HUES48 (cell line): ENCODE data around the gene LMX1B.

ENCODE experiments used
- H3K27ac ChIP-seq: one replicate; pipeline ENCODE4 v1.7.0; 2013; ENCODE audit warnings: low read depth, low read length, inconsistent platforms
- H3K27me3 ChIP-seq: 2 replicates; pipeline ENCODE4 v1.6.1; 2013; ENCODE audit warnings: mild to moderate bottlenecking, low read length; ENCODE audit not compliant: control insufficient read depth, insufficient read depth
- H3K36me3 ChIP-seq: 2 replicates; pipeline ENCODE4 v1.6.1; 2013; ENCODE audit warnings: low read length; ENCODE audit not compliant: control insufficient read depth, insufficient read depth
- H3K4me1 ChIP-seq: 2 replicates; pipeline ENCODE4 v1.6.1; 2013; ENCODE audit warnings: mild to moderate bottlenecking, low read length; ENCODE audit not compliant: control insufficient read depth, insufficient read depth
- H3K4me3 ChIP-seq: 2 replicates; pipeline ENCODE4 v1.5.1; 2013; ENCODE audit warnings: mild to moderate bottlenecking, low read depth, low read length
- H3K9ac ChIP-seq: 2 replicates; pipeline ENCODE4 v1.6.1; 2013; ENCODE audit warnings: mild to moderate bottlenecking, low read depth, low read length, moderate library complexity
- H3K9me3 ChIP-seq: 2 replicates; pipeline ENCODE4 v1.6.1; 2013; ENCODE audit warnings: low read length; ENCODE audit not compliant: control insufficient read depth, insufficient read depth

Gene LMX1B

DNA sequence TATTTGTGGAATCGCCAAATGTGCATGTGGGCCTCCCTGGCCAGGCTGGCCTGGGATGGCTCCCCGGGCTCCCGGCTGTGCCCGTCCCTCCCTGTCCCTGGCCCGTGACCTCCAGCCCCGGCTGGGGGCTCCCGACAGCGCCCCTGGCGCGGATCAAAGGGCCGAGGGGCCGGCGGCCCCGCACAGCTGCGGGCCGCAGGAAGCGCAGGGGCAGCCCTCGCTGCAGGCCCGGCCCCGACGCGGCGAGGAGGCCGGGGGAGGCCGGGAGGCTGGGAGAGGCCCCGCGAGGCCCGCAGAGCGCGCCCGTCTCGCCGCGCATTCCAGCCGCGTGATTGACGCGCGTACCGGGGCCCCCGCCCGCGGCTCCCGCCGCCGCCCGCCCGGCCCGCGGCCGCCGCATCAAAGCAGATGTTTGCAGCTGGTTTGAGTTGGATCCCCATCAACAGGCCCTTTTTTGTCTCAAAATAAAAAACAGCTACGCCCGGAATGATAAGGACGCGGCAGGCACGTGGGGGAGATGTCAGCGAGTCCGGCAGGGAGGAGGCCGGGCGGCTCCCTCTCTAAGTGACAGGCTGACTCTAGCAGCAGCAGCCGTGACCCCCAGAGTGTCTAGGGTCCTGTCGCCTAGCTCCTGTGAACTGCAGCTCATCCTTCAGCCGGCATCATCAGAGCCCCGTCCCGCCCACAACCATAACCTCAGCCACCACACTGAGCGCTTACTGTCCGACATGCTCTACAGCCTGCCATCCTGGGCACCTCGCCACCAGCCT, 69.4 kb downstream of the LMX1B start:
- peaks cover 11% of the 10 kb centered on the region; the same call in 1 of the 2 replicates for H3K4me1 ChIP-seq
- no peak overlapping the region for H3K27ac ChIP-seq
- no peaks in the 10 kb centered on the region for H3K9me3 ChIP-seq
- H3K4me3 ChIP-seq: peak overlapping the region; percentile 12; the same call in 1 of the 2 replicates
- H3K9ac ChIP-seq: no peak overlapping the region
- no peaks in the 10 kb centered on the region for H3K36me3 ChIP-seq
- H3K27me3 ChIP-seq: peaks cover 92% of the 10 kb centered on the region

DNA sequence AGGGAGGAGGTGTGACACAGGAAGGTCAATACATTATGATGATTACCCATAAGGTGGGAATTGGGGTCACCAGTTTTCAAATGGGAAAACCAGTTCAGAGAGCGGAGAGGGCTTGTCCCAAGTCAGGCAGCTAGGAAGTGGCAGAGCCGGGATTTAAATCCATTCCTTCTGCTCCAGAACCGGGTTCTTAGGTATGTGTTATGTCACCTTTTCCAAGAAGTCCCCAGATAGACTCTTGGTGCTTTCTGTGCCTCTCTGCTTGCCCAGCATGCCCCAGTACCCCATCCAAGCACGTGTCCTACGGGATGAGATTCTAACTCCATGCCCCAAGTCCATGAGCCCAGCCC, 69.9 kb downstream of the LMX1B start:
- H3K9me3 ChIP-seq: no peaks in the 10 kb centered on the region
- H3K27me3 ChIP-seq: peaks cover 86% of the 10 kb centered on the region
- no peak overlapping the region for H3K9ac ChIP-seq
- H3K27ac ChIP-seq: no peak overlapping the region
- H3K36me3 ChIP-seq: no peaks in the 10 kb centered on the region
- H3K4me1 ChIP-seq: peaks cover 9% of the 10 kb centered on the region; the same call in 1 of the 2 replicates
- H3K4me3 ChIP-seq: no peak overlapping the region

DNA sequence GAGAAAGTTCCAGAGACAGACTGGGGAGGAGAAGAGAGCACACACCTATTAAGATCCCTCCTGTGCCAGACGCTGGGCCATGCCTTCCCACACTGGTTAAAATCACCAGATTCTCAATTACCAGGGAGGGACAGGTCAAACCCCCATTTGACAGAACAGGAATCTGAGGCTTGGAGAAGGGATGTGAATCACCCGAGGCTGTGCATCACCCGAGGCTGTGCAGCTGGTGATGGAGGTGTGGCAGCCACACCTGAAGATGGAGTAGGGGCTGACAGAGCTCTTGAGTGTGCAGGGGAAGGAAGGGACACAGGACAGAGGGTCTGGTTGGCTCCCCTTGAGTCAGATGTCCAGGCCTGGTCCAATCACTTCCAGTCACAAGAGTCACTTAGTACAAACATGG, 70.6 kb downstream of the LMX1B start:
- peaks cover 5% of the 10 kb centered on the region; the same call in 1 of the 2 replicates for H3K4me1 ChIP-seq
- H3K9me3 ChIP-seq: no peaks in the 10 kb centered on the region
- no peaks in the 10 kb centered on the region for H3K36me3 ChIP-seq
- H3K4me3 ChIP-seq: no peak overlapping the region
- no peak overlapping the region for H3K27ac ChIP-seq
- H3K27me3 ChIP-seq: peaks cover 84% of the 10 kb centered on the region
- no peak overlapping the region for H3K9ac ChIP-seq

DNA sequence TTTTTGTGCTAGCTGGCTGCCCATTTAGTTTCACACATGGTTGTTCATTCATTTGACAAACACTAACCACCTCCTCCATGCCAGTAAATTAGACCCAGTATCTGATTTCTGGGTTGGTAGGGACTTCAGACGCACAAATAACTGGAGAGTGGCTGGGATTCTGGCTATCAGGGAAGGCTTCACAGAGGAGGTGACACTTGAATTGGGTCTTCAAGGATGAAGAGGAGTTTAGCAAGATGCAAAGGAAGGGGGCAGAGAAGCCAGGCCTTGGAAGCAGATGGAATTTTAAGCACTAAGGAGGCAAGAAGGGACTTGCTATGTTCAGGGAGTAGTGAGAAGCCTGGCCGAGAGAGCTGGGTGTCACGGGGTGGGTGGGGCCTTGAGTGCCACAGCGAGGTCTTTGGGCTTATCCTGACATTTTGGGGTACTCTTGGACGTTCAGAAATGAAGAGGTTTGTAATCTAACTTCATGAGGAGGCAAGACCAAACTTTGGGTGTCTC, 71.3 kb downstream of the LMX1B start:
- no peak overlapping the region for H3K4me3 ChIP-seq
- H3K27ac ChIP-seq: no peak overlapping the region
- H3K9me3 ChIP-seq: no peaks in the 10 kb centered on the region
- H3K36me3 ChIP-seq: no peaks in the 10 kb centered on the region
- H3K27me3 ChIP-seq: peaks cover 84% of the 10 kb centered on the region
- H3K4me1 ChIP-seq: peaks cover 5% of the 10 kb centered on the region; the same call in 1 of the 2 replicates
- no peak overlapping the region for H3K9ac ChIP-seq

DNA sequence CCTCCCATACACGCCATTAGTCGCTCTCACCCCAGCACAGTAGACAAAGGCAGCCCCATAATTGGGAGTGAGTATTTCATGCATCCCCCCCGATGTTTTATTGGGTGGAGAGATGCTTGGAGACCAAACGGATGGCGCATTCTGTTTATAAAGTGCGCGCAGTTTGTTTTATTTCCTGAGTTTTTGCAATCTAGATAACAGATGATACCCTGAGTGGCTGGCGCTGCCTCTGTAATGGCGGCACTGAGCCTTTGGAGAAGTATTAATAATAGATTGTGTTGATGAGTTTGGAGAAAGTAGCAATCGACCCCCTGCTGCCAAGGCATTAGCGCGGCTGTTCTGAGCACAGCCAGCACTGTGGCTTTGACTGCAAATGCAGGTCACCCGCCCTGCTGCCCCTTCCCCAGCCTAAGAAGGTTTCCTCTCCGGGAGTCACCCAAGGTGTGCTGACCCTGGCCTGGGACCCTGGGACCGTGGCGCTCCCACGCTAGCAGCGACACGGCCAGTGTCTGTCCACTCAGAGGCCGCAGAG, 74.3 kb downstream of the LMX1B start:
- peaks cover 5% of the 10 kb centered on the region; the same call in 1 of the 2 replicates for H3K4me1 ChIP-seq
- no peaks in the 10 kb centered on the region for H3K36me3 ChIP-seq
- H3K9ac ChIP-seq: no peak overlapping the region
- no peak overlapping the region for H3K4me3 ChIP-seq
- H3K27ac ChIP-seq: no peak overlapping the region
- H3K27me3 ChIP-seq: peaks cover 63% of the 10 kb centered on the region
- H3K9me3 ChIP-seq: no peaks in the 10 kb centered on the region

DNA sequence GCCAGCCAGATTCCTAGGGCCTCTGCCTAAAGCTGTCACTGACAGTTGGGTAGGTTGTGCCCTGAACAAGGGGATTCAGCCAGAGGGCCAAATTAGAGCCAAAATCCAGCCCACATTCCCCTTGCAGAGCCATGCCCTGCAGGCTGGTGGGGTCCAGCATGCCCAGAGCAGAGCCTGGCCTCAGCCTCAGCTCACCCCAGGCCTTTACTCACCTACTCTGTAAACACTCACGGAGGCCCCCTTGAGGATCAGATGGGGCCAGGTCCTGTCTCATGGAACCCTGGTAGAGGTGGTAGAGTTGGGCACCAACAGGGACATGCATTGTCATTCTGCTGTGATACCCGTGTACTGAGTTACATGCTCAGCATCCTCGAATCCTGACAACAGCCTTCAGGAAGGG, 74.9 kb downstream of the LMX1B start:
- peaks cover 57% of the 10 kb centered on the region for H3K27me3 ChIP-seq
- no peaks in the 10 kb centered on the region for H3K9me3 ChIP-seq
- H3K27ac ChIP-seq: no peak overlapping the region
- H3K36me3 ChIP-seq: no peaks in the 10 kb centered on the region
- no peak overlapping the region for H3K4me3 ChIP-seq
- H3K9ac ChIP-seq: no peak overlapping the region
- peaks cover 5% of the 10 kb centered on the region; the same call in 1 of the 2 replicates for H3K4me1 ChIP-seq

DNA sequence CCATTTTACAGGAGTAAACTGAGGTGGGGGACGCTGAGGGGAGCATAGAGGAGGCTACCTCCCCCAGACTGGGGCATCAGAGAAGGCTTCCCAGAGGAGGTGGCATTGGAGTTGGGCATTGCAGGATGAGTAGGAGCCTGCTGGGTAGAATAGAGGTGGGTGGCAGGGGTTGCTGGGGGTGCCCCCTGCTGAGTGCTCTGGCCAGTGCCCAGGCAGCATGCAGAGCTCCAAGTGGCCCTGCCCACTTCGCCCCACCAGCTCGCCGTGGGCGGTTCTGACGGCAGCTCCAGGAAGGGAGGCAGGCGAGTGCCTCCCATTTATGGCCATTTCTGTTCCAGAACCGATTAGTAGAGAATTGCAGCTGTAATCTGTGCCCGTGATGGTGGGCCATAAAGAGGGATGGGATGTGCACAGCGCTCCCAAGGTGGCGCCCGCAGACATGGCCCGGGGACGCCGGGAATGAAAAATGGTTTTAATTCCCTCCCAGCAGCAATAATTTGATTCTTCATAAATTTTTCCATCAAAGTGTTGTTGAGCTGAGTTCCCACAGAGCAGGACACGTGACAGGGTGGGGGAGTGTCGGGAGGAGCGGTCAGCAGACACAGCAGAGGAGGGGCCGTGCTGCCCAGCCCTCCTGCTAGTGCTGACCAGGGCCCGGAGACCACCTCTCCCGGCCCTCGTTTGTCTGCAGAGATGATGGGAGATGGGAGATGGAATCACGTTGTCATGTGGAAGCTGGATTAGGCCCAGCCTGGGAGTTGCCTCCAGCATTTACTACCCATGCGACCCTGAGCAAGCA, 75.5 kb downstream of the LMX1B start:
- Histone ChIP-seq H3K4me1 (peaks cover 5% of the 10 kb centered on the region; the same call in 1 of the 2 replicates), H3K9me3 (no peaks in the 10 kb centered on the region), H3K9ac (no peak overlapping the region), H3K36me3 (no peaks in the 10 kb centered on the region), H3K27me3 (peaks cover 51% of the 10 kb centered on the region), H3K27ac (no peak overlapping the region), H3K4me3 (no peak overlapping the region)

DNA sequence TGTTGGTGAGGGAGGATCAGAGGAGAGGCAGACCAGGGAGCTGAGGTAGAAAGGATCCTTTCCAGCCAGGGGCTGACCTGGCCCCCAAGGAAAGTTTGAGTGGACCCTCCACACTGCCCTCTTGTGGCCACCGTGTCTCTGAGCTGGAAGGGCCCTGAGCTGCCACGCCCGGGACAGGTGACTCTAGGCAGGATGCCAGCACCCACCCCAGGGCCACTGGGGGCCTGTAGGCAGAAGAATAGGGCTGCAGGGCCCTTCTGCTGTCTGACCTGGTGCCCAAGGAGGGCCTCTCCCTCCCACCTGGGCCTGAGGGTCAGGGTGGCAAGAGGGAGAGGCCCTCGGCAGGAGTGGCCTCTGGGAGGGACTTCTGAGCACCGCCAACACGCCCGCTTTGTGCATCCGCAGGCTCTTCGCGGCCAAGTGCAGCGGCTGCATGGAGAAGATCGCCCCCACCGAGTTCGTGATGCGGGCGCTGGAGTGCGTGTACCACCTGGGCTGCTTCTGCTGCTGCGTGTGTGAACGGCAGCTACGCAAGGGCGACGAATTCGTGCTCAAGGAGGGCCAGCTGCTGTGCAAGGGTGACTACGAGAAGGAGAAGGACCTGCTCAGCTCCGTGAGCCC, 76.8 kb downstream of the LMX1B start:
- peaks cover 5% of the 10 kb centered on the region; the same call in 1 of the 2 replicates for H3K4me1 ChIP-seq
- H3K27me3 ChIP-seq: peaks cover 45% of the 10 kb centered on the region
- H3K9ac ChIP-seq: no peak overlapping the region
- H3K9me3 ChIP-seq: no peaks in the 10 kb centered on the region
- H3K36me3 ChIP-seq: no peaks in the 10 kb centered on the region
- no peak overlapping the region for H3K4me3 ChIP-seq
- H3K27ac ChIP-seq: no peak overlapping the region

DNA sequence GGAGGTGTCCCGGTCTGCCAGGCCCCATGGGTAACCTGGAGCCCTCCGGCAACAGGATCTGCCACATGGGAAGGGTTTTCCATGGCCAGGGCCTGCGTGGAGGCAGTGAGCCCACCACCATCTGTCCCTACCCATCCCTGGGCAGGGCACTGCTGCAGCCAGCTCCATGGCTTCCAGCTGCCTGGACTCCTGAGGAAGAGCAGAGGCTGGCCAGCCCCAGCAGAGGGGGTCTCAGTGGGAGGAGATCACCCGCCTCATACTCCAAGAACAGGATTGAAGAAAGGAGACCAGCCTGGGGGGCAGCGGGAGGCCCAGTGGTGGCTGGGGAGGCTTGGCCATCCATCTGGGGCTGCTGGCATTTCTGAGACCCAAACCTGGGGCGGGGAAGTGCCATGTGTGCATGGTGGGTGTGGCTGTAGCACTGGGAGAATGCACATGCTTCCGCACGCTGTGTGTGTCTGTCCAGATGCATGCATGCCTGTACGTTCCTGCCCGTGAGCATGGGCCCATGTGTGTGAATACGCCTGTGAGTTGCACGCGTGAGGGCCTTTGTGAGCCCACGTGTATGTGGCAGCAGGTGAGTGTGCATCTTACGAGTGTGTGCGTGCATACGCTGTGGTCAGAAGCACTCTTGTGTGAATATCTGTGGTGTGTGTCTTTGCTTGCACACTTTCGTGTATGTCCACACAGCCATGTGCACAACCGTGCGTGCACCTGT, 78.5 kb downstream of the LMX1B start:
- H3K36me3 ChIP-seq: no peaks in the 10 kb centered on the region
- no peak overlapping the region for H3K9ac ChIP-seq
- H3K27me3 ChIP-seq: peaks cover 32% of the 10 kb centered on the region
- H3K9me3 ChIP-seq: no peaks in the 10 kb centered on the region
- H3K27ac ChIP-seq: no peak overlapping the region
- H3K4me1 ChIP-seq: peaks cover 5% of the 10 kb centered on the region; the same call in 1 of the 2 replicates
- H3K4me3 ChIP-seq: no peak overlapping the region

DNA sequence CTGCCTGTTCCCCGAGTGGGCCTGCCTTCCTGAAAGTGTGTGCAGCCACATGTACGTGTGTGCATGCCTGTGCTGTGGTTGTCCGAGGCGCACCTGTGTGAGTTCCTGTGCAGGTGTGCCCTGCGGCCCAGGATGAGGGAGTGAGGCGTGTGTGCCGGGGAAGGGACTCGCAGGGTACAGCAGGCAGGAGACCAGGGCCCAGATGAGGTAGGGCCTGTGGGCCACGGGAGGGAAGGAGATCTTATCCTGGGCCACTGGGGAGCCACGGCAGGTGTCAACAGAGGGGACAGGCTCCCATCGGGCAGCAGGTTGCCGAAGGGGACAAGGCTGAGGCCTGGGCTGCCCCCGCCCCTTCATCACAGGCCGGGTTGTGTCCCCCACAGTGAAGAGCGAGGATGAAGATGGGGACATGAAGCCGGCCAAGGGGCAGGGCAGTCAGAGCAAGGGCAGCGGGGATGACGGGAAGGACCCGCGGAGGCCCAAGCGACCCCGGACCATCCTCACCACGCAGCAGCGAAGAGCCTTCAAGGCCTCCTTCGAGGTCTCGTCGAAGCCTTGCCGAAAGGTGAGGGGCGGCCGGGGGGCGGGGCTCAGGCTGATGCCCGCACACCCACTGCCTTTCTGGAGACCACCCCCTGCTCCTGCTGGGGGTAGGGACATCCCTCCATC, 79.2 kb downstream of the LMX1B start:
- H3K27ac ChIP-seq: no peak overlapping the region
- no peaks in the 10 kb centered on the region for H3K9me3 ChIP-seq
- peaks cover 4% of the 10 kb centered on the region; the same call in 1 of the 2 replicates for H3K4me1 ChIP-seq
- no peak overlapping the region for H3K9ac ChIP-seq
- H3K27me3 ChIP-seq: peaks cover 27% of the 10 kb centered on the region
- no peaks in the 10 kb centered on the region for H3K36me3 ChIP-seq
- no peak overlapping the region for H3K4me3 ChIP-seq
